HG03175 (cell line): ENCODE results near the gene MEIS2.

Experiments
- ATAC-seq: cut with Tn5 transposase; IDR thresholded peaks from one replicate; pipeline ENCODE4 v1.9.1; 2021; ENCODE audit warnings: mild to moderate bottlenecking, moderate library complexity; ENCODE audit not compliant: unreplicated experiment

The MEIS2 gene

GRCh38 chr15:37098468-37099318 lies 1.7 kb downstream of the MEIS2 start:
- ATAC-seq = peak; percentile 44

- no peak for ATAC-seq
Measured at GRCh38 chr15:37097144-37097919, 3.0 kb downstream of the MEIS2 start.

GRCh38 chr15:37096558-37097143 lies 3.7 kb downstream of the MEIS2 start:
- no peak for ATAC-seq

- no peak for ATAC-seq
Measured at GRCh38 chr15:37095770-37096557, 4.4 kb downstream of the MEIS2 start.

GRCh38 chr15:37094915-37095711 lies 5.2 kb downstream of the MEIS2 start:
- no peak for ATAC-seq

DNA sequence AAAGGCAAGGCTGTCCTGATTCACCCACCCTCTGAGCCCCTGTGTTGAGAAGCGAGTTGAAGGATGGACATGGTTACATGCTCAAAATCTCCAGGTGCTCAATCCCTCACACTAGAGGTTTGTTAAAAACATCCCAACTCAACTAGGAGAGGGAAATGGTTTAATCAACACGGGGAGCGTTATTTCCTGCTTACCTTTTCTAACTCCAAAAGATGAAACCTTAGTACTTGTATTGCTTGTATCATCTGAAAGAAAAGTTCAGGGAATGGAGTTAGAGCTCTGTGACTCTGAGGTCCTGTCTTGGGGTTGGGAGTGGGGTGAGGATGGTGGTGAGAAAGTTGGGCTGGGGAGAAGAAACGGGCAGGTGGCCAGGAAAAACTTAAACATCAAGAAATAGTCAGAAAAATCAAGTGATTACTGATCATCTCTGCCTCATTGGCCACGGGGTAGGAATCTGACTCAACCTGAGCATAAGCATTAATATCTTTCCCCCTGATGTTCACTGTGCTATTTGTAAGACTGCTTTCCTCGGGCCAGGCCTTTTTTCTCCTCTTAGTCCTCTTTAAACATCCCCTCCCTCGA lies 5.9 kb downstream of the MEIS2 start:
- ATAC-seq = no peak

DNA sequence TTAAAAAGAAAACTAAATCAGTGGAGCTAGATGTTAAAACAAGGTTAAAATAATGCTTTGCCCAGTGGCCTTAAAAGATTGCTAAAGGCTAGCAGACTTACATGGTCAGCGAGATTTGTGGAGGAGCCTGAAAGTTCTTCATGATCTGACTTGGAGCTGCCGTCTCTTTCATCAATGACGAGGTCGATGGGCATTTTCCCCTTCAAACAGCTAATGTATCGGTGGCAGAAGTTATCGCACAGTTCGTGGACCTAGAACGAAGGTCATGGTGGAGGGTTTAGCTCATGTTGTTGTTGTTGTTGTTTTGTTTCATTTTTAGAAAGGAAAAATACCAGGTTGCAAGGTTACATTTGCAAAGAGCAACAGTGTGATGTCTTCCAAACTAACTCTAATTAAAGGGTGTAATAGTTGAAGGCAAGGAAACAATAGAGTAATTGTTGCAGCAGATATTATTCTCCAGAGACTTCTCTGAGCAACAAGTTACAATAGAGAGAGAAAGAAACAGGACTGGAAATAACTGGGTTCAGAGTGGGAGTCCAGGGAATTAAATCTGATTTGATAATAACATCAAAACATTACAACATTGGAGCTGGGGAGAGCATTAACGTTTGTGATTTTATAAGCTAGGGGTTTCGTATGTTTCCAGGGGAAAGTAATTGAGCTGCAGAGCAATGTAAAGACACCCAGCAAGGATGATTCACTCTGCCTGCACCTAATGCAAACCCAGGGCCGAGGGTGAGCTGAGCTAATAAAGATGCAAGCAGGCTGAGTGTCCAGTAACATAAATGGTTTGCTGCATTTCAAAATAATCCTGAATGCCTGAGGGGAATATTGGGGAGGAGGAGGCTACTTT lies 6.6 kb downstream of the MEIS2 start:
- no peak for ATAC-seq

DNA sequence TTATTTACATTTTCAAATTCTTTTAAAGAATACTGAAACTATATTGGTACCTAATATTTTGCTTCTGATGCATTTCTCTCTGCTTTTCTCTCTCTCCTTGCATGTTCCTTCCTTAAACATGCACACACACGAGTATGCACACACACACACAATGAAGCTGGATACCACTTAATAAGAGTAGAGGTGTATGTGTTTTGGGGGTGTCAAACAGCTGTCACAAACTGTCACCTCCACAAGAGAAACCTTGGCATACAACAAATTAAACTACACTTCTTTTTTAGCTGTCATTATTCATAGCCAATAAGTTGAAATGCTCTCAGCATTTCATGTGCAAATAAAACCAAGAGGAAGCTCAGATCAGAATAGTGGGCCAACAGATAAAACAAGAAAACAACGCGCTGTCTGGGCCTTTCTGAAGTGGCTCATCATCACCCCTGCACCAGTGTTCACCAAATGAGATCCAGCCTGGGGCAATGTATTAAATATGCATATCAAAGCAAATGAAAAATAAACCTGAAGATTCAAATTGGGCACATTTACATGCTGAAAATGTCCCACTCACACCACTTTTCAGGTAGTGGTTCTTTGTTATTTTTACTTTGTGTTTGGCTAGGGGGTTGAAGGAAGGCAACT lies 9.7 kb downstream of the MEIS2 start:
- no peak for ATAC-seq

GRCh38 chr15:37088436-37088835 lies 11.9 kb downstream of the MEIS2 start:
- no peak for ATAC-seq

GRCh38 chr15:37087131-37087588 lies 13.2 kb downstream of the MEIS2 start:
- no peak for ATAC-seq

DNA sequence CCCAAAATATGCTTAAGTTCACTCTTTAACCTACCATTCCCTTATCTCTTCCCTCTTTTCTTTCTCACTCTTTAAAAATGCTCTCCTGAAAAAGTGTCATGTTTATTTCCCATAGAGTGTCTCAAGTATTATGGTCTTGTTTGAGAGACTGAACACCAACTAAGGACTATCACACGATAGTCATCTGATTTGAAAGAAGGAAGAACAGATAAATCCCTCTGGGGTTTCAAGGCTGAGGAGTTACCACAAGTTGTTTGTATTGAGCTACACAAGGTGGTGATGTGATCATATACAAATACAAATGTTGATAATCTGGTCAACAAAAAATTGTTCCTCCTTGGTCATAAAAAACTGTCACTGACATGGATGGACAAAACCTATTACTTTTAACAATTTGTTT lies 13.8 kb downstream of the MEIS2 start:
- ATAC-seq = no peak

DNA sequence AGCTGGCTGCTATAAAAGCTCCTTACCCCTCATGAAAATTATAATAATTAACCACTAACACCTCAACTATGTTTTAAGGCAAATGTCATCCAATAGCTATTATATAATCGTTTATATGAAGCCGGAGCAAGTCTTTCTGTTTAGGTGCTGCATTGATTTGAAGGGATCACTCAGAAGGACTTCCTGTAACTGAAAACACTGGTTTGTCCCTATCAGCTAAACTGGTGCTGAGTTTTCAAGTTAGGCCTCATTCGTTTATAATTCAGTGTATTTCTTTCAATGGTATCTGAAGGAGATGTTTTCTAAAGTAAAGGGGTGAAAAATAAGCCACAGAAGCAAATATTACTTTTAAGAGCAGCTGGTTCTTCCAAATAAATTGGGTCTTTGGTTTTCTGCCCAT lies 14.2 kb downstream of the MEIS2 start:
- ATAC-seq = no peak

GRCh38 chr15:37084602-37085001 lies 15.7 kb downstream of the MEIS2 start:
- ATAC-seq = no peak

- no peak for ATAC-seq
Measured at GRCh38 chr15:37083610-37084009, 16.7 kb downstream of the MEIS2 start.

GRCh38 chr15:37081983-37082382 lies 18.4 kb downstream of the MEIS2 start:
- no peak for ATAC-seq

DNA sequence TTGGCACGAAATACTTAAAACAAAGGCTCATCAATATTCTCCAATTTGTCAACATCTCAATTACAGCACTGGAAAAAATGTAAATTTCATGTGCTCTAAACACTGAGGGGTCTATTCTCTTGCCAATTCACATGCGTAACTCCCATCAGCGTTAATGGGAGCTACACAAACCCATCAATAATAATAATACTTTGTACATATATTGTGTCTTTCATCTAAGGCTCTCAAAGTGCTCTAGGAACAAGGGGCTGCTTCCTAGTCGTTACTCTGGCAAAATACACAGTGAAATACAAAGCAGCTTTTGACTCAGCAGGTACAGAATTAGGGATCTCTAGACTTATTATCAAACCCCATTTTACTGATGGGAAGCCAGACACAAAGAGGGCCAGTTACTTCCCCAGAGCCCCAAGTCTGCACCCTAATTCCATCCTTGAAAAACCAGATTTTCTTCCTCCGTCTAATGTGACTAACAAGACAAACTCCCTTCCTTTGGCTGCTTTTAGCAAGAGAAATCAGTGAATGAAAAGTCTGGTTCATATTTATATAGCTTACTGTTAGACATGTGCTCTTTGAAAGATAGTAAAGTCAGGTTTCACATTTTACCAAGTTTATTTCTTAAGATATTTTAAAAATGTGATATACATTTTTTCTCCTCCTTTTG lies 20.0 kb downstream of the MEIS2 start:
- no peak for ATAC-seq

DNA sequence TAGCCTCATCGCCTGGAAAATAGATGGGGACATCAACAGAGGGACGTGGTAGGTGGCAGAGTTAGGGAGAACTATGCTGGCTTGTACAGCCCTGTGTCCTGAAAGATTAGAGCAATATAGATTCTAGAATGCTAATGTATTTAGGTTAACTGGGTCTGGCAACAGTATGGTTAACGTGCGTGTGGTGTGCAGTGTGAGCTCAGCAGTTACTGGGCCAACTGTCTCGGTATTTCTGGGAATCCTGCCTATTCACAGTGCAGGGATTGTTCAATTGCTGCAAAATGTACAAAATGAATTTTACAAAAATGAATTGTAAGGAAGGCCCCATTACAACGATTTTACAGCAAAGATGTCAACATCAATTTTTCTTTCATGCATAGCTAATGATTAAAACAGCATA lies 20.6 kb downstream of the MEIS2 start:
- ATAC-seq = no peak

GRCh38 chr15:37078566-37078965 lies 21.8 kb downstream of the MEIS2 start:
- no peak for ATAC-seq
